WTC11 (cell line): ENCODE measurements around the gene SLC38A4.

Experiments used
- ATF3 ChIP-seq: sonication (generic); formaldehyde crosslinking; conservative IDR thresholded peaks from 2 replicates; pipeline ENCODE4 v1.8.1; 2022; ENCODE audit warnings: mild to moderate bottlenecking, missing genetic modification reagents
- ETV6 ChIP-seq: sonication (generic); formaldehyde crosslinking; IDR thresholded peaks from 2 replicates; pipeline ENCODE4 v1.8.1; 2022; ENCODE audit warnings: mild to moderate bottlenecking, missing genetic modification reagents
- TCF7 ChIP-seq: sonication (generic); formaldehyde crosslinking; IDR thresholded peaks from 2 replicates; pipeline ENCODE4 v1.8.0; 2022; ENCODE audit warnings: mild to moderate bottlenecking, low read depth, missing genetic modification reagents, moderate library complexity
- TF ChIP-seq, protein P1 (sequence below): fragments of 200-600 bp; IDR thresholded peaks from 2 replicates; pipeline ENCODE4 v1.8.0; 2022; ENCODE audit warnings: antibody characterized with exemption
- TF ChIP-seq, protein P2 (sequence below): sonication (generic); formaldehyde crosslinking; IDR thresholded peaks from 2 replicates; pipeline ENCODE4 v1.8.0; 2022; ENCODE audit warnings: mild to moderate bottlenecking, missing genetic modification reagents
- TF ChIP-seq, protein P3 (sequence below): sonication (generic); formaldehyde crosslinking; IDR thresholded peaks from 2 replicates; pipeline ENCODE4 v1.8.1; 2023; ENCODE audit warnings: mild to moderate bottlenecking, missing genetic modification reagents, moderate library complexity

GRCh38 chr12:46722394-46723185 lies 103.2 kb downstream of the SLC38A4 start:
- TF ChIP-seq, protein P1, sequence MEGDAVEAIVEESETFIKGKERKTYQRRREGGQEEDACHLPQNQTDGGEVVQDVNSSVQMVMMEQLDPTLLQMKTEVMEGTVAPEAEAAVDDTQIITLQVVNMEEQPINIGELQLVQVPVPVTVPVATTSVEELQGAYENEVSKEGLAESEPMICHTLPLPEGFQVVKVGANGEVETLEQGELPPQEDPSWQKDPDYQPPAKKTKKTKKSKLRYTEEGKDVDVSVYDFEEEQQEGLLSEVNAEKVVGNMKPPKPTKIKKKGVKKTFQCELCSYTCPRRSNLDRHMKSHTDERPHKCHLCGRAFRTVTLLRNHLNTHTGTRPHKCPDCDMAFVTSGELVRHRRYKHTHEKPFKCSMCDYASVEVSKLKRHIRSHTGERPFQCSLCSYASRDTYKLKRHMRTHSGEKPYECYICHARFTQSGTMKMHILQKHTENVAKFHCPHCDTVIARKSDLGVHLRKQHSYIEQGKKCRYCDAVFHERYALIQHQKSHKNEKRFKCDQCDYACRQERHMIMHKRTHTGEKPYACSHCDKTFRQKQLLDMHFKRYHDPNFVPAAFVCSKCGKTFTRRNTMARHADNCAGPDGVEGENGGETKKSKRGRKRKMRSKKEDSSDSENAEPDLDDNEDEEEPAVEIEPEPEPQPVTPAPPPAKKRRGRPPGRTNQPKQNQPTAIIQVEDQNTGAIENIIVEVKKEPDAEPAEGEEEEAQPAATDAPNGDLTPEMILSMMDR = no peak
- TF ChIP-seq, protein P2, sequence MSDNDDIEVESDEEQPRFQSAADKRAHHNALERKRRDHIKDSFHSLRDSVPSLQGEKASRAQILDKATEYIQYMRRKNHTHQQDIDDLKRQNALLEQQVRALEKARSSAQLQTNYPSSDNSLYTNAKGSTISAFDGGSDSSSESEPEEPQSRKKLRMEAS (CRISPR knock-in tag) = no peak
- no peak for TF ChIP-seq TCF7 (CRISPR knock-in tag)
- no peak for TF ChIP-seq ETV6 (CRISPR knock-in tag)
- TF ChIP-seq, protein P3, sequence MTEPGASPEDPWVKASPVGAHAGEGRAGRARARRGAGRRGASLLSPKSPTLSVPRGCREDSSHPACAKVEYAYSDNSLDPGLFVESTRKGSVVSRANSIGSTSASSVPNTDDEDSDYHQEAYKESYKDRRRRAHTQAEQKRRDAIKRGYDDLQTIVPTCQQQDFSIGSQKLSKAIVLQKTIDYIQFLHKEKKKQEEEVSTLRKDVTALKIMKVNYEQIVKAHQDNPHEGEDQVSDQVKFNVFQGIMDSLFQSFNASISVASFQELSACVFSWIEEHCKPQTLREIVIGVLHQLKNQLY = no peak
- no peak for TF ChIP-seq ATF3
